ENCODE data around the gene HORMAD1. TPM values are rescaled to one million over a fixed set of nuclear protein-coding genes. Genes with fewer than 3 reads are reported as not detected.

The HORMAD1 gene
- total and polyA plus RNA-seq, 4 donors: 0.06 to 0.92 (median 0.35) TPM

GRCh38 chr1:150662811-150663210 is 57.9 kb downstream of the HORMAD1 start:
- no peaks in the 10 kb centered on the region for H3K9me3 ChIP-seq (ENCODE audit: control insufficient read depth in 4 of 4, low read length in 3 of 4)
- no peak overlapping the region for H3K9ac ChIP-seq (ENCODE audit: low read depth in 1 of 2, low read length in 2 of 2)
- TF ChIP-seq YY1 (IDR thresholded peaks at IDR 0.05): no peak
- TF ChIP-seq ATF3 (IDR thresholded peaks at IDR 0.05): no peak
- no peak for TF ChIP-seq RXRA (IDR thresholded peaks at IDR 0.05)
- TF ChIP-seq GABPA (IDR thresholded peaks at IDR 0.05 in 1 of 2, conservative IDR thresholded peaks at IDR 0.05 in 1 of 2): no peak
- TF ChIP-seq HNF4A (conservative IDR thresholded peaks at IDR 0.05): no peak
- TF ChIP-seq, protein P1, sequence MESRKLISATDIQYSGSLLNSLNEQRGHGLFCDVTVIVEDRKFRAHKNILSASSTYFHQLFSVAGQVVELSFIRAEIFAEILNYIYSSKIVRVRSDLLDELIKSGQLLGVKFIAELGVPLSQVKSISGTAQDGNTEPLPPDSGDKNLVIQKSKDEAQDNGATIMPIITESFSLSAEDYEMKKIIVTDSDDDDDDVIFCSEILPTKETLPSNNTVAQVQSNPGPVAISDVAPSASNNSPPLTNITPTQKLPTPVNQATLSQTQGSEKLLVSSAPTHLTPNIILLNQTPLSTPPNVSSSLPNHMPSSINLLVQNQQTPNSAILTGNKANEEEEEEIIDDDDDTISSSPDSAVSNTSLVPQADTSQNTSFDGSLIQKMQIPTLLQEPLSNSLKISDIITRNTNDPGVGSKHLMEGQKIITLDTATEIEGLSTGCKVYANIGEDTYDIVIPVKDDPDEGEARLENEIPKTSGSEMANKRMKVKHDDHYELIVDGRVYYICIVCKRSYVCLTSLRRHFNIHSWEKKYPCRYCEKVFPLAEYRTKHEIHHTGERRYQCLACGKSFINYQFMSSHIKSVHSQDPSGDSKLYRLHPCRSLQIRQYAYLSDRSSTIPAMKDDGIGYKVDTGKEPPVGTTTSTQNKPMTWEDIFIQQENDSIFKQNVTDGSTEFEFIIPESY (IDR thresholded peaks at IDR 0.05): no peak
- TF ChIP-seq EGR1 (IDR thresholded peaks at IDR 0.05; ENCODE audit: low read depth in 2 of 2): no peak
- no peak for TF ChIP-seq HNF4G (IDR thresholded peaks at IDR 0.05)
- TF ChIP-seq RAD21 (IDR thresholded peaks at IDR 0.05): no peak
- TF ChIP-seq JUND (IDR thresholded peaks at IDR 0.05): no peak
- no peak for TF ChIP-seq FOXA1 (IDR thresholded peaks at IDR 0.05)
- no peak for TF ChIP-seq FOXA2 (IDR thresholded peaks at IDR 0.05)
- no peak for TF ChIP-seq CTCF (IDR thresholded peaks at IDR 0.05; ENCODE audit: low read depth, low read length, missing input control)
- TF ChIP-seq MAX (IDR thresholded peaks at IDR 0.05): no peak
- H3K4me3 ChIP-seq (ENCODE audit: low read depth in 1 of 3, low read length in 3 of 3): no peak overlapping the region
- WGBS: 73% methylated on average over 9 of the region's 9 CpGs
- no peak overlapping the region for H3K27ac ChIP-seq (ENCODE audit: low read depth in 1 of 2, low read length in 2 of 2)
- DNase-seq (ENCODE audit: low spot score): no peak
- H3K36me3 ChIP-seq (ENCODE audit: control insufficient read depth in 4 of 4, insufficient read depth in 3 of 4, low read depth in 1 of 4, low read length in 3 of 4): peaks cover 0 to 14% (median 7%) of the 10 kb centered on the region in 4 donors
- H3K27me3 ChIP-seq (ENCODE audit: control insufficient read depth in 4 of 4, insufficient read depth in 4 of 4, low read length in 3 of 4): no peaks in the 10 kb centered on the region
- peaks cover 0 to 1% (median 0%) of the 10 kb centered on the region in 4 donors for H3K4me1 ChIP-seq (ENCODE audit: control insufficient read depth in 4 of 4, insufficient read depth in 4 of 4, low read length in 3 of 4)

DNA sequence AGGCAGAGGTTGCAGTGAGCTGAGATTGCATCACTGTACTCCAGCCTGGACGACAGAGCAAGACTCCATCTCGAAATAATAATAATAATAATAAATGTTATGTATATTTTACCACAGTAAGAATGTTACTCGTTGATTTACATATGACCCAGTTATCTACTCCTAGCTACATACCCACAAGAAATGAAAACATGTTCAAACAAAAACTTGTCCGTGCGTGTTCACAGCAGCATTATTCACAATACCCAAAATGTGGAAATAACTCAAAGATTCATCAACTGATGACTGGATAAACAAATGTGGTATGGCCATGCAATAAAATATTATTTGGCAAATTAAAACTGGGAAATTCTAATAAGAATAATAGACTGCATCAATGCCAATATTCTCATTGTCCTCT is 59.5 kb downstream of the HORMAD1 start:
- peaks cover 0 to 14% (median 7%) of the 10 kb centered on the region in 4 donors for H3K36me3 ChIP-seq (ENCODE audit: control insufficient read depth in 4 of 4, insufficient read depth in 3 of 4, low read depth in 1 of 4, low read length in 3 of 4)

More for the DNA sequence above, 59.5 kb downstream of the HORMAD1 start:
- H3K4me1 ChIP-seq (ENCODE audit: control insufficient read depth in 4 of 4, insufficient read depth in 4 of 4, low read length in 3 of 4): peaks cover 0 to 1% (median 0%) of the 10 kb centered on the region in 4 donors
- TF ChIP-seq SP1 (IDR thresholded peaks at IDR 0.05) (no peak), GABPA (IDR thresholded peaks at IDR 0.05 in 1 of 2, conservative IDR thresholded peaks at IDR 0.05 in 1 of 2) (no peak), TAF1 (conservative IDR thresholded peaks at IDR 0.05) (no peak), HNF4A (conservative IDR thresholded peaks at IDR 0.05) (no peak), REST (IDR thresholded peaks at IDR 0.05) (no peak), FOXA2 (IDR thresholded peaks at IDR 0.05) (no peak), MAX (IDR thresholded peaks at IDR 0.05) (no peak), FOXA1 (IDR thresholded peaks at IDR 0.05) (no peak)
- no peaks in the 10 kb centered on the region for H3K27me3 ChIP-seq (ENCODE audit: control insufficient read depth in 4 of 4, insufficient read depth in 4 of 4, low read length in 3 of 4)
- 98% methylated on average over 5 of the region's 5 CpGs for WGBS
- no peak for DNase-seq (ENCODE audit: low spot score)
- no peak overlapping the region for H3K4me3 ChIP-seq (ENCODE audit: low read depth in 1 of 3, low read length in 3 of 3)
- no peaks in the 10 kb centered on the region for H3K9me3 ChIP-seq (ENCODE audit: control insufficient read depth in 4 of 4, low read length in 3 of 4)
- H3K27ac ChIP-seq (ENCODE audit: low read depth in 1 of 2, low read length in 2 of 2): no peak overlapping the region
- H3K9ac ChIP-seq (ENCODE audit: low read depth in 1 of 2, low read length in 2 of 2): no peak overlapping the region

Data from liver (tissue), 9 donors.